HUES64 (cell line): ENCODE data around the gene COPZ1.

Source experiments
- H3K27ac ChIP-seq: 2 replicates; pipeline ENCODE4 v1.7.0; 2013; ENCODE audit warnings: low read depth, low read length, inconsistent platforms
- H3K27me3 ChIP-seq: 2 replicates; pipeline ENCODE4 v1.6.1; 2013; ENCODE audit warnings: mild to moderate bottlenecking, low read length; ENCODE audit not compliant: insufficient read depth
- H3K36me3 ChIP-seq: 2 replicates; pipeline ENCODE4 v1.6.1; 2013; ENCODE audit warnings: mild to moderate bottlenecking, low read length; ENCODE audit not compliant: insufficient read depth
- H3K4me1 ChIP-seq: 2 replicates; pipeline ENCODE4 v1.6.1; 2013; ENCODE audit warnings: mild to moderate bottlenecking, low read length, moderate library complexity; ENCODE audit not compliant: insufficient read depth
- H3K4me3 ChIP-seq: 2 replicates; pipeline ENCODE4 v1.5.1; 2013; ENCODE audit warnings: mild to moderate bottlenecking, low read length, moderate library complexity
- H3K9ac ChIP-seq: 2 replicates; pipeline ENCODE4 v1.6.1; 2013; ENCODE audit warnings: mild to moderate bottlenecking, low read depth, low read length
- H3K9me3 ChIP-seq: 2 replicates; pipeline ENCODE4 v1.6.1; 2013; ENCODE audit warnings: low read depth, low read length; ENCODE audit not compliant: insufficient read depth
- WGBS: fragments of 150-250, 120-280 bp; methylation state at CpG from one replicate; pipeline ENCODE4 v1.1.7; 2013; ENCODE audit warnings: missing lambda C conversion rate; 5-methylcytosine and 5-hydroxymethylcytosine counted together

COPZ1 gene

GRCh38 chr12:54337854-54338650, 13.1 kb downstream of the COPZ1 start:
- 91% methylated on average over 1 of the region's 3 CpGs for WGBS
- no peaks in the 10 kb centered on the region for H3K9me3 ChIP-seq
- peaks cover 3% of the 10 kb centered on the region; the same call in 1 of the 2 replicates for H3K4me1 ChIP-seq
- H3K27me3 ChIP-seq = no peaks in the 10 kb centered on the region
- H3K4me3 ChIP-seq = no peak overlapping the region
- H3K27ac ChIP-seq = no peak overlapping the region
- H3K9ac ChIP-seq = no peak overlapping the region
- peaks cover 23% of the 10 kb centered on the region for H3K36me3 ChIP-seq

GRCh38 chr12:54338698-54339296, 13.9 kb downstream of the COPZ1 start:
- Histone ChIP-seq H3K27me3 (no peaks in the 10 kb centered on the region), H3K36me3 (peaks cover 31% of the 10 kb centered on the region), H3K27ac (no peak overlapping the region), H3K4me3 (no peak overlapping the region), H3K4me1 (peaks cover 3% of the 10 kb centered on the region; the same call in 1 of the 2 replicates), H3K9ac (no peak overlapping the region), H3K9me3 (no peaks in the 10 kb centered on the region)
- WGBS = 86% methylated on average over 4 of the region's 4 CpGs

- H3K27me3 ChIP-seq = no peaks in the 10 kb centered on the region
- H3K4me1 ChIP-seq = peaks cover 3% of the 10 kb centered on the region; the same call in 1 of the 2 replicates
- H3K9ac ChIP-seq = no peak overlapping the region
- 94% methylated on average over 7 of the region's 7 CpGs for WGBS
- no peak overlapping the region for H3K4me3 ChIP-seq
- H3K27ac ChIP-seq = no peak overlapping the region
- peaks cover 44% of the 10 kb centered on the region for H3K36me3 ChIP-seq
- H3K9me3 ChIP-seq = no peaks in the 10 kb centered on the region
Observed at GRCh38 chr12:54340846-54341245, 15.9 kb downstream of the COPZ1 start.

DNA sequence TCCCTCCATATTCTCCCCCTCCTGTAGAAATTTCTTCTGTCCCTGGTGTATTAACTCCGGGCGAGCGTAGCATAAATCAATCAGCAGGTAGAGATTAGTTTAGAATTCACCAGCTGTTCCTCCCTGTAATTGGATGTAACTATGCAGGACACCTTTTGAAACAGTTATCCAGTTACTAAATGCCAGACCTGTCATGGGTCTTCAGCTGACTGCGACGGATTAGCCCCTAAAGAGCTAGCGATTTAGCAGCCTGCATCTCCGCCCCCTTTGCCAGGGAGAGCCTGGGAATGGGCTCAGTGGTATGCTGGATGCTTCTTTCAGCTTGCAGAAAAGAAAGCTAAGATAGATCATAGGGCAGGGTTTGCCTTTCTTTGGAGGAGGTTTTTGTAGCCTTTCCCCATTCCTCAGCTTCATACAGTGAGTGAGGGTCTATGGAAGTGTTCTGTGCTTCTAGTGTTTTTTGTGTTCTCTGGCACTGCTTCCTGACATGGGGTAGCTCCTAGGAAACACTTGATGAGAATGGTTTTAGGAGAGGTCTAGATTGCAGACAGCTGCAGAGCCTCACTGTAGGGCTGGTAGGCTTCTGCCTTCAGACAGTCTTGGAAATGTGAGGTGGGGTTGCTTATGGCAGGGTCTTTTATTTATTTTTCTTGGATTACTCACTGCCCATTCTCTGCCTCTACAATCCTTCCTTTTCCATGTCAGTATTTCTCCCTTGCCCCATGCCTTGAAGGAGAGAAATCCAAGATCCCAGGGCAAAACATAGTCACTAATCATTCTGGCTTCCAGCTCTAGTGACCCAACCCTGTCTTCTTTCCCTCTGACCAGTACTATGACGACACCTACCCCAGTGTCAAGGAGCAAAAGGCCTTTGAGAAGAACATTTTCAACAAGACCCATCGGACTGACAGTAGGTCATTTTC, 16.7 kb downstream of the COPZ1 start:
- Histone ChIP-seq H3K9me3 (no peaks in the 10 kb centered on the region), H3K4me3 (no peak overlapping the region), H3K4me1 (peaks cover 3% of the 10 kb centered on the region; the same call in 1 of the 2 replicates), H3K9ac (no peak overlapping the region), H3K36me3 (peaks cover 44% of the 10 kb centered on the region), H3K27me3 (no peaks in the 10 kb centered on the region), H3K27ac (no peak overlapping the region)
- whole genome bisulfite sequencing = 88% methylated on average over 9 of the region's 9 CpGs

DNA sequence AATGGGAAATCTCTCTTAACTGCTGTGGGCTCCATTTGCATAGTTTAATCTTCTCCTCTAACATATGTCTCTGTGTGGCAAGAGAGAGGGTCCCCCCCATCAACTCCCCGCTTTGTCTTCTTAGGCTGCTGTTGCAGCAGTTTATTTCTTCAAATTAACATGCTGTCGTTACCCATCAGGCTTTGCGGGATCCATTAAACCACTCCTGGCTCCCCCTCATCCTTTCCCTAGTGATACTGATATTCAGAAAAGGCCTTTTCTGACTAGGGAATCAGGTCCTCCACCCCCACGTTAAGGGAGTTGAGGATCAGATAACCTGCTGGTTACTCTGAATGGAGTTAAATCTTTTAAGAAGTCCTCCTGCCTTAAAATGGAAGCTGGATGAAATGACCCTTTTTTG, 24.1 kb downstream of the COPZ1 start:
- no peak overlapping the region for H3K4me3 ChIP-seq
- no peak overlapping the region for H3K9ac ChIP-seq
- H3K9me3 ChIP-seq = no peaks in the 10 kb centered on the region
- peaks cover 8% of the 10 kb centered on the region; the same call in 1 of the 2 replicates for H3K27me3 ChIP-seq
- no peak overlapping the region for H3K27ac ChIP-seq
- 87% methylated on average over 4 of the region's 4 CpGs for WGBS
- peaks cover 39% of the 10 kb centered on the region for H3K4me1 ChIP-seq
- H3K36me3 ChIP-seq = peaks cover 42% of the 10 kb centered on the region

DNA sequence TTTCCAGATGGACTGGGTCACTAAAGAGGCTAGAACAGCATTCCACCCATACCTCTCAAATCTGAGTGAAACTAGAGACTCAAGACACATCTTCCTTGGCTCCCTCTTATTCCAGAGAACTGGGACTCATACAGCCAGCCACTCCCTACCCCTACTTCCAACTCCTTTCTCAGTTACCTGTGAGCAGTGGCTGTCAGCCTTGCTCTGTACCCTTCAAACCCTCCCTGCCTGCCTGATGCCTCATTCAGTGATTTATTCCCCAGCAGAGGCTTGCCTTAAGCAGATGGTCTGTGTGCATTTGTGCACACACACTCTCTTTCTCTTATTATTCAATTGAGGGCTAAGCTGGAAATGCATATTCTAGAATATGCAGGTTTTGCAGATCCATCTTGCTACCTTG, 24.7 kb downstream of the COPZ1 start:
- peaks cover 42% of the 10 kb centered on the region for H3K36me3 ChIP-seq
- H3K4me1 ChIP-seq = peaks cover 40% of the 10 kb centered on the region
- H3K9me3 ChIP-seq = no peaks in the 10 kb centered on the region
- H3K4me3 ChIP-seq = no peak overlapping the region
- H3K27ac ChIP-seq = no peak overlapping the region
- H3K9ac ChIP-seq = no peak overlapping the region
- H3K27me3 ChIP-seq = peaks cover 8% of the 10 kb centered on the region; the same call in 1 of the 2 replicates

DNA sequence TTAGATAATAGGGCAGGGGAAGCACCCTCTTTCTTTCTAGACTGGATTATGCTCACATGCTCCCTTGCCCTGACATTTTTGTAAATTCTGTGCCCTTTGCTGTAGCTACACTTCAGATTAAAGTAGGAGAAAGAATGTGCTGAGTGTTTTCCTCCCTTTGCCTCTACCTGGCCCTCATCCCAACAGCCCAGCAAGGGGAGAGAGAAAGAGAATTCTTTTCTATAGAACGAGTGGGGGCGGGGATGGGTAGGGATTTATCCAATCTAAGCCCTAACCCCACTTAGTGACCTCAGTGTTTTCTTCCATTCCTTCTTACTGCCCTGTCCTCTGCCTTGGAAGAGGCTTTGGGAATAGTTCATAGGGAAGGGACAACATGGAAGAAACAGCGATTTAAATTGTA, 25.8 kb downstream of the COPZ1 start:
- Histone ChIP-seq H3K27ac (no peak overlapping the region), H3K4me1 (peaks cover 51% of the 10 kb centered on the region), H3K4me3 (no peak overlapping the region), H3K36me3 (peaks cover 32% of the 10 kb centered on the region), H3K27me3 (peaks cover 8% of the 10 kb centered on the region; the same call in 1 of the 2 replicates), H3K9me3 (no peaks in the 10 kb centered on the region), H3K9ac (no peak overlapping the region)
- 46% methylated on average over 1 of the region's 3 CpGs for WGBS

GRCh38 chr12:54351341-54351740, 26.4 kb downstream of the COPZ1 start:
- H3K4me1 ChIP-seq = peaks cover 57% of the 10 kb centered on the region
- WGBS = 54% methylated on average over 3 of the region's 4 CpGs
- H3K4me3 ChIP-seq = peak overlapping the region; percentile 56

GRCh38 chr12:54352022-54352531, 27.1 kb downstream of the COPZ1 start:
- Histone ChIP-seq H3K9me3 (no peaks in the 10 kb centered on the region), H3K27me3 (peaks cover 8% of the 10 kb centered on the region; the same call in 1 of the 2 replicates), H3K4me1 (peaks cover 64% of the 10 kb centered on the region), H3K27ac (peak overlapping the region; percentile 69), H3K4me3 (peak overlapping the region; percentile 56), H3K9ac (peak overlapping the region; percentile 78), H3K36me3 (peaks cover 27% of the 10 kb centered on the region)
- WGBS = 4% methylated on average over 19 of the region's 21 CpGs

More at GRCh38 chr12:54351341-54351740, 26.4 kb downstream of the COPZ1 start:
- Histone ChIP-seq H3K36me3 (peaks cover 32% of the 10 kb centered on the region), H3K27ac (no peak overlapping the region), H3K9ac (no peak overlapping the region), H3K27me3 (peaks cover 8% of the 10 kb centered on the region; the same call in 1 of the 2 replicates), H3K9me3 (no peaks in the 10 kb centered on the region)

DNA sequence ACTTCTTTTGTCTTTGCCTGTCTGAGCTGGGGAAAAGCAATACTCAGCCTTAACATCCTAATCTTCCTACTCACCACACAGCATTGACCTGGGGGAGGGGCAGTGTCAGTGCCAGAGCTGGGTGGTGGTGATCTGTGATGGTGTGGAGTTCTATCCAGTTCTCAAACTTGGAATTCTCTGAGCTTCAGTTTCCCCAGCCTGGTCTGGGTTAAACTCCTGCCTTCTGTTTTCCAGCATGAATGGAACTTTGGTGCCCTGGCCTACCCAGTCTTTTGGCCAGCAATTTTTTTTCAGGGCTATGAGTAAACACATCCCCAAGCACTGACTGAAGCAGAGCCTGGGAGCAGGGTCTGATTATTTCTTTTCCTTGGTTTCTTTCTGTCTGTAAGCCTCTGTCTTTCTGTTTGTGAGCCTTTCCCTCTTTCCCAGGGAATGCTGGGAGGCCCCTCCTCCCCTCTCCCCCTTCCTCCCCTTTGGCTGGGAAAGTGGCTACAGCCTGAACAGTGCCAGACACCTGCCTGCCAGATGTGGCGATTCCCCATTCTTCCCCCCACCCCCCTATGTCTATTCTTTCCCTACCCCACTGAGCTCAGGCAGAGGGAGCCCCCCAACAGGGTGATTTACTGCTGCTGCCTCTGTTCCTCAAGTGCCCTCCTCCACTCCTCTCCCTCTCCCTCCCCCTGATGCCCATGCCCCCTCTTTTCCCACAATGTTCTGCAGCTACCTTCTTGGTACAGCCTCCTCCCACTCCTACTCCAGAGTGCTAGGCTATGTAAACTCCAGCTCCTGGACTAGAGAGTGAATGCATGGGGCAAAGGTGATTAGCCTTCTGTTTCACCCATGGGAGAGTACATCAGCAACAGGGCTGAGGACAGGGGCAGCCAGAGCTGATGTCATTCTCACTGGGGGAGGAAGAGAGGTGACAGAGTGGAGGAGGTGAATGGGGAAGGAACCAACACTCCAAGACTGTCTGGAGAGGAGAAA, 28.3 kb downstream of the COPZ1 start:
- Histone ChIP-seq H3K27ac (peak overlapping the region; percentile 59; the same call in 1 of the 2 replicates), H3K36me3 (peaks cover 16% of the 10 kb centered on the region), H3K9me3 (no peaks in the 10 kb centered on the region), H3K4me1 (peaks cover 75% of the 10 kb centered on the region), H3K9ac (peak overlapping the region; percentile 78; the same call in 1 of the 2 replicates), H3K27me3 (peaks cover 8% of the 10 kb centered on the region; the same call in 1 of the 2 replicates), H3K4me3 (peak overlapping the region; percentile 56)
- 52% methylated on average over 1 of the region's 1 CpG for WGBS
